Activated CD4-positive, alpha-beta T cell treated with anti-CD3 and anti-CD28 coated beads, Interleukin-2, amount 50 U/mL, for 1 hour (primary cell): ENCODE data around the gene CKAP5.

Experiments used
- DNase-seq: peaks from one replicate; pipeline ENCODE4 v3.0.0-alpha.2; 2020

Gene CKAP5

DNA sequence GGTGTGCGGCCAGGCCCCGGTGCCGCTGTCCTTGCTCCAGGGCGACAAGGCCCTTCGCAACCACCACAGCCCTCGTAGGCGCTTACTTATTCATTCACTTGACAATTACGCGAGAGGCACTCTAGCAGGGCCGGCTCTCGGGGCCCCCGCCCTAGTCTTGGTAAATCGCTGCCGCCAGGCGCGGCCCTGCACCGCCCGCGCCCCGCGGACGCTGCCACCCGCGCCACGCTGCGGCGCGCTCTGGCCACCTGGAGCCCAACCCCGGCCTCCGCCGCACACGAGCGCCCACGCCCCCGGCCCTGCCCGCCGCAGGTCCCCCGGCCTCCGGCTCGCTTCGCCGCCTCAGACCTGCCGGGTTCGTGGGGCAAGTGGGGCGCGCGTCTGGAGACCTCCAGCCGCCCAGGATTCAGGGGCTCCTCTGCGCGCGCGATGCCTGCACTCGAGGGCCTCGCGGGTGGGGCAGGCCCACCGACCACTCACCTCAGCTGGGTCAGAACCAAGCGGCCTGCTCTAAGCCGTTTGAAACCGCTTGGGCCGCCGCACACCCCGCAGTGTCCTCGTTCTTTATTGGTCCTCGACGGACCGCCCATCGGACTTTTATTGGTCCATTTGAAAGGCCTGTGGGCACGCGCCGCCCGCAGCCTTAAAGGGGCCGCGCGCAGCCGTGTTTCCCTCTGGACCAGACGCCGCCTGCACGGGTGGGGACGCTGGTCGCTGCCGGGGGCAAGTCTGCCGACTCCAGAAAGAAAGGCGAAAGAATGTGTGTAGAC, at the start of gene CKAP5:
TSS of gene CKAP5 (minus strand) at position 541 of the 770 bp plus-strand sequence. CDS start 25,049 bp downstream, outside the sequence.
- peak; percentile 82 for DNase-seq

DNA sequence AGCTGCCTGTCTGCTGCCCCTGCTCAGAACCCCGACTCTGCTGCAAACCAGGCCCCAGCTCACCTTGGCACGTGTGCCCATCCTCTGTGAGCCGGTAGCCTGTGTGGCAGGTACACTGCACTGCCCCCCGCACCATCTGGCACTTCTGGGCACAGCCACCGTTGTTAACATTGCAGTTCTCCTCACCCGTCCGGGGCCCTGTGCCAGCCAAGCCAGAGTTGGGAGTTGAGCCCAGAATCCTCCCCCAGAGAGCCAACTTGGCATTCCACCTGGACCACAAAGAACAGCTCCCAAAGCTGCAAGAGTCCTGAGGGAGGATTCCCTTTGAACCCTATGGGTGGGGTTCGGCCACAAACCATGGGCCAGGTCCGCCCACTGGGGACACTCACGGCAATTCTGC, 49.7 kb upstream of the CKAP5 start:
- no peak for DNase-seq

DNA sequence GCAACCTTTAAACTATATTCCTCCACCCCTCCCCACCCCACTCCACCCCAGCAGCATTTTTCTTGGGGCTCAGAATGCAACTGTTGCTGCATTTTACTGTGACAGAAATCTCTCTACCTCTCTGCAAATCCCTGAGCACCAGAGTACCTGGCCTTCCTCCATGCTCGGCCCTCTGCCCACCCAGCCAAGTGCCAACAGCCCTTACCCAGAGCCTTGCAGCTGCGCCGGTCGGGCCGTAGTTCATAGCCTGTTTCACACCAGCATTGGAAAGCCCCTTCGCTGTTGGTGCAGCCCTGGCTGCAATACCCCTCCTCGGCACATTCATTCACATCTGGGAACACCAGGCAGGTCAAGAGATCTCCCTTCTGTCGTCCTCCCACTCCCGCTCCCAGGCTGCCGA, 48.9 kb upstream of the CKAP5 start:
- no peak for DNase-seq

DNA sequence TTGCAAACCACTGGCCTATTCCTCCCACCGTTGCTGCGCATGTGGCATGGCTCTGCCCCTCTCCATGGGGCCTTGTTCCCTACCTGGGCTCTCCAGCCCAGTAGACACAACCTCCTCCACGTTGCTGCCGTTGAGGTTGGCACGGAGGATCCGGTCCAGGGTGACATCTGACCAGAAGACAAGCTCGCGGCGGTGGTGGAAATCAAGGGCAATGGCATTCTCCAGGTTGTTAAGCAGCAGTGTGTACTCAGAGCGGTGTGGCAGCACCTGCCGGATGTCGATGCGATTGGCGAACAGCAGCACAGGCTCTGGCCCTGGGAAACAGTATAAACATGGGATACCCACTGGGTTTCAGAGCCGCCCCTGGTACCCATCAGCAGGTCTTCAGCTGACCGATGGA, 48.4 kb upstream of the CKAP5 start:
- no peak for DNase-seq

DNA sequence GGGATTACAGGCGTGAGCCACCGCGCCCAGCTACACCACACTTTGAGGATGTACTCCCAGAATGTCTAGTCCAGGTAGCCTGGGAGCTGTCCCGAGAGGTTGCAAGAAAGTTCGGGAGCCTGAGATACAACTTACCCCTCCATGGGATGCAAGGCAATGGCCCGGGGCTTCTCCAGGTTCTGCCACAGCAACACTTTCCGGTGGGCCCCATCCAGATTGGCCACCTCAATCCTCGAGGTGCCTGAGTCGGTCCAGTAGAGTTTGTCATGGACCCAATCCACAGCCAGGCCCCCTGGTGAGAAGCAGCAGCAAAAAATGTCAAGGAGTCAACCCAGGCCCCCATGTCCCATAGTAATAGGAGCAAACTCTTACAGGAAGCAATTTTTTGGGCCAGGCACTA, 46.8 kb upstream of the CKAP5 start:
- DNase-seq: no peak

DNA sequence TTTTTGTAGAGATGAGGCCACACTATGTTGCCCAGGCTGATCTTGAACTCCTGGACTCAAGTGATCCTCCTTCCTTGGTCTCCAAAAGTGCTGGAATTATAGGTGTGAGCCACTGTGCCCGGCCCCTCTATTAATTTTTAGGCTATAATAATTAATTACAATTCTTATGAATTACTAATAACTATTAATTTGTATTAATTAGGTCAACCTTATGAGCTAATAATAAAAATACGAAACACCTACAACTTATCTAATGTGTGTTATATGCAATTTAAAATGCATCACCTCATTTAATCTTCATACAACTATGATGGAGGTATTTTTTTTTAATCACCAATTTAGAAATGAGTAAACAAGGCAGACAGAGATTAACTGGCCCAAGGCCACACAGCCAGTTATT, 46.0 kb upstream of the CKAP5 start:
- DNase-seq: no peak

DNA sequence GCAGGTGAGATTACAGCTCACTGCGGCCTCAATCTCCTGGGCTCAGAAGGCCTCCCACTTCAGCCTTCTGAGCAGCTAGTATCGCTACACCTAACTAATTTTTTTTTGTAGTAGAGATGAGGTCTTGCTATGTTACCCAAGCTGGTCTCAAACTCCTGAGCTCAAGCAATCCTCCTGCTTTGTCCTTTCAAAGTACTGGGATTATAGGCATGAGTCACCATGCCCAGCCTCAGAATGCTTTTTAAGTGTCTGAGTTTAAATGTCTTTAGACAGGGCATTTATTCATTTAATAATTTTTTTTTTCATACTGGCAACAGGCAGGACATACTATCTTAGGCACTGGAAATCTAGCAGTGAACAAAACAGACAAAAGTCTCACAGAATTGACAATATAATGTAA, 44.6 kb upstream of the CKAP5 start:
- no peak for DNase-seq

DNA sequence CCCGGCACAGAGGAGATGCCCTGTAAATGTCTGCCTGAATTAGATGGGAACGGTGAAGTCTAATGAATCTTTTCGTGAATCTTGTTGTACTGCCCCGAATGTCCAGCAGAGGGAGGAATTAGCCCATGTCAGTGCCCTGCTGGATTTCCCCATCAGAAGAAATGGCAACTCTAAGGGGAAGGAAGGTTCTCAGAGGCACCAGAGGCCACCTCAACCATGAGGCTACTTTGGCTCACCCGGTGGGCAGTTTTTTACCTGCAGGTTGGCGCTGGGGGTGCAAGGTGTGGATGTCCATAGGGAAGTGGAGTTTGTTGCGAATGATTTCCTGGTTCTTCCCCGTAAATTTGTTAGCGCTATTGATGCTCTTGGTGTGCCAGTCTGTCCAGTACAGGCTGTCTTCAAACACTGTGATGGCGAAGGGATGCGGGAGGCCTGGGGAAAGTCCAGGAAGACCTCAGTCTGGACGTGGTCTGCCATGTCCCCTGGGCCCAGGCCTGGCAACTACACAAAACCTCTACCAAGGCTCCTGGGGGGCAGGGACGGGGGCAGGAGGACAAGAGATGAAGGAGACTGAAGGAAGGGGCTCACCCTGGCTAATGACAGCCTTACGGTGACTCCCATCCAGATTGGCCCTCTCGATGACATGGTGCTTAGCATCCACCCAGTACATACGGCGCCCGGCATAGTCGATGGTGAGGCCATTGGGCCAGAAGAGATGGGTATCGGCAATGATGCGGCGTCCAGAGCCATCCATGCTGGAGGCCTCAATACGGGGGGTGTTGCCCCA, 43.8 kb upstream of the CKAP5 start:
- DNase-seq: peak; percentile 74

DNA sequence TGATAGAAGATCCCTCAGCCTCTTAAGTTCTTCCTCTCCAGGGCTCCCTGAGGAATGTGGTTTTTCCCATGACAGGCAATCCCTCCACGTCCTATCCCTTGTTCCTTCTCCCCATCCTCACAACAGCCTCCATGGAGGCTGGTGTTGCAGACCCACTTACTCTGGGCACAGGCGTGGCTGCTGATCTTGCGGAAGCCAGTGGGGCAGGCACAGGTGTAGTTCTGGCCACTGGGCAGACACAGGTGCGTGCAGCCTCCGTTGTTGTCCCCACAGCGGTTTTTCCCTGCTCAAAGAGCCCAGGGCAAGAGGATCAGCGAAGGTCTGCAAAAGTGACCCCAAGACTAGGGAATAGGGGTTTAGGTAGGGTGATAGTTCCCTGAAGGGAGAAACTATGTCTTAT, 43.2 kb upstream of the CKAP5 start:
- DNase-seq: no peak

DNA sequence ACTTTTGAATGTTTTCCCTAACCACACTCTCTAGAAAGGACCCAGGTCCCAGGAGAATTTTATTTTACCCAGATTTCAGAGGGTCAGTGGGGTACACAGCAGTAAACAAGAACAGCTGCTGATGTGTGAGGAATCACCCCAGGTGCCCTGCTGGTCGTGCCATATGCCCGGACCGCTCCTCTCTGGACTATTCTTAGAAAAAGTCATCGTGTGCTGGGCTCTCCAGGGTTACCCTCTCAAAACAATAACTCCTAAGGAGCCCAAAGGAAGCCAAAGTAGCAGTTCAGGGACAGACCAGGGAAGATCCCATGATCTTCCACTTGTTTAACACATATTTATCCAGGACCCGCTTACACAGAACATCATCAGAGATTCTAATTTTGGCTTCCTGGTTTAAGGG, 42.6 kb upstream of the CKAP5 start:
- DNase-seq: no peak

DNA sequence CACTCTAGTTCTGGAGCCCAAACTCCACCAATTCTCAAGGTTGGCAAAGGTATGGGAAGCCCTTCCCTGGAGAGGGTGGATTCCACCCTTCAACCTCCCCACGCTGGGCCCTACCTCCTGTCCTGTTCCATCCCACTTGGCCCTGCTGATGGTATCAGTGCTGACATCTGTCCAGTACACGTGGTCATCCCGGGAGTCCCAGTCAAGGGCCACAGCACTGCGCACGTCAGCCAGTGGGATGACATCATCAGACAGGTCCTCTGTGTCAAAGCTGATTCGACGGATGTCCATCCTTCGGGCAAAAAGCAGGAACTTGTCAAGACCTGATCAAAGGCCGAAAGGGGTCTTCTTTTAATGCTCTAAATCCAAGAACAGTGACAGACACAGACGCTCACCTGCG, 40.1 kb upstream of the CKAP5 start:
- no peak for DNase-seq

DNA sequence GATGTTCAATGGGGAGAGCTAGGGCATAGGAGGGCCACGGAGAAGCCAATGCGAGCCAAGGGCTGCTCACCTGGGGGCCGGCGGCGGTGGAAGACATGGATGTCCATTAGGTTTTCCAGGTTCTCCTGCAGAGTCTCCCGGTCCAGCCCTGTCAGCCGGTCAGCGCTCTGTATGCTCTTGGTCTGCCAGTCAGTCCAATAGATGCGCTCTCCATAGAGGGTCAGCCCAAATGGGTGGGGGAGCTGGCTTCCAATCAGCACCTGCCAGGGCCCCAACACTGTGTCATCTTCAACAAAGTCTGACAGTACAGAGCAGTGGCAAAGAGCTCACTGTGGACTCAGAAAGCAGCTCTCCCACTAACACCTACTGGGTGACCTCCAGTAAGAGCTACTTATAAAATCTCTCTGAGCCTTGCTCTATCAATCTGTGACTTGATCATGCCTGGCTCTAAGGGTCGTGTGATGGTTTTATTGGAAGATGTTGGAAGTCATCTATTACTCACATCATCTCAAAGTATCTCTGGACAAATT, 33.0 kb upstream of the CKAP5 start:
- no peak for DNase-seq

DNA sequence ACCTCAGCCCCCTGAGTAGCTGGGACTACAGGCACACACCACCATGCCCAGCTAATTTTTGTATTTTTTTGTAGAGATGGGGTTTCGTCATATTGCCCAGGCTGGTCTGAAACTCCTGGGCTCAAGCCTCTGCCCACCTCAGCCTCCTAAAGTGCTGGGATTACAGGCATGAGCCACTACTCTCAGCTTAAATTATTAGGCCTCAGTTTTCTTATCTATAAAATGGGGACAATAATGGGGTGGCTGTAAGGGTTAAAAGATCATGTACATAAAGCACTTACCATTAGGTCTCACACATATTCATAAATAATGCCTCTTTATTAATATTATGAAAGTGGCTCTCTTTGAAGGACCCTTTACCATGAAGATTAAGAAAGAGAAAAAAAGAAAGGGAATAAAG, 31.5 kb upstream of the CKAP5 start:
- DNase-seq: no peak

DNA sequence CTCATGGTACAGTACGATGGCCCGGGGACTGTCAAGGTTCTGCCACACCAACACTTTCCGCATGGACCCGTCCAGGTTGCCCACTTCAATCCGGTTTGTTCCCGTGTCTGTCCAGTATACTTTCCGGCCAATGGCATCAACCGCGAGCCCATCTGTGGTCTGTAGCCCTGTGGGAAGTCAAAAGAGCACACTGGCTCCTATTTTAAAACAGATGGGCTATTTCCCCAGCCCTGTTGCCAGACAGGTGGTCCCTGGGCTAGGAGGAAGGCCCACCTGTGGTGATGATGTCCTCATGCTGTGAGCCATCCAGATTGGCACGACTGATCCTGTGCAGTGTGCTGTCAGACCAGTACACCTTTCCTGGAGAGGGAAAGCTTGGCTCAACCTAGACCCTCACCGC, 30.4 kb upstream of the CKAP5 start:
- no peak for DNase-seq

DNA sequence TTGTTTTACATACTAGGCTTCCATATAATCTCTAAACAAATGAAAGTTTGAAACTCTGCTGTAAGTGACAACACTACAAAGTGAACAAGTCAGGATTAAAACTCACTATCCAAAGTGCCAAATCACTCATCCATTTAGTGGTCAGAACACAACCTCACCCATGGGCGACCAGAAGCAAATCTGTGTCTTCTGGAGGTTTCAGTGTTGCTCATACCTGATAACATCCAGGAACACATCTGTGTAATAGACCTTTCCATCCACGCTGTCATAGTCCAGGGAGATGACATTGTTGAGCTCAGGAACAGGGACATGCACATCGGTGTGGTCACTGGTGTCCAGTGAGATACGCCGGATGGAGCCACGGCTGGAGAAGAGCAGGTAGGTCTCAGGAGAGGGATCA, 28.5 kb upstream of the CKAP5 start:
- no peak for DNase-seq

DNA sequence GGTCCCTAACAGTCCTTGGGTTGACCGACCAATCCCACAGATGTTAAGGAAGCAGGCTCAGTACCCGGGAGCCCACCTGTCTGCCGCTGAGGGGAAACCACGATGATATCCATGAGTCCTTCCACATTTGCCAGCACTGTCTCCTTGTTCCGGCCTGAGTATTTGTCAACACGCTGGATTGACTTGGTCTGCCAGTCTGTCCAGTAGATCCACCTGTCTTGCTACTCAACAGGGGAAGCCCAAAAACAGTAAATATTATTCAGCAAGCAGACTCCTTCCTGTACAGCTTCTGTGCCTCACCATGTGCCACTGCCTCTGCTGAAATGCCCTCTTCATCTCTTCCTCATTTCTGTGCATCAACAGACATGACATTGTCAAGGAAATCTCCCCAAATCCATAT, 22.8 kb upstream of the CKAP5 start:
- no peak for DNase-seq

DNA sequence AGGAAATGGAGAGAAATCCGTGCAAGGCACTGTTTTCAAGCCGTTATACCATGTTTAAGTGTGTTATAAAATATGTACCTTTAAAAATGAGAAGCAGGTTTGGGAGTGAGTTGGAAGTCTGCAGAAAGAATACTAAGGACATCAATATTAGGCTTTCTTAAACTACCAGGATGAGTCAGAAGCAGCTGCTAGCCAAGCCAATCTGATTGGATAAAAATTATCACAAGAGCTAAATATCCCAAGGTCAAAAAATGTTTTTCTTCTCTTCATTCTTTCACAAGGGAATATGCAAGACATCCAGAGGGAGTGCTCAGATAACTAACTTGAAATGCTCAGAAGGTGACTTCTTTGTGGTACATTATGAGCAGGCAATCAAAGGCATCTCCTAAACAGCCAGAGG, 19.3 kb upstream of the CKAP5 start:
- DNase-seq: no peak

DNA sequence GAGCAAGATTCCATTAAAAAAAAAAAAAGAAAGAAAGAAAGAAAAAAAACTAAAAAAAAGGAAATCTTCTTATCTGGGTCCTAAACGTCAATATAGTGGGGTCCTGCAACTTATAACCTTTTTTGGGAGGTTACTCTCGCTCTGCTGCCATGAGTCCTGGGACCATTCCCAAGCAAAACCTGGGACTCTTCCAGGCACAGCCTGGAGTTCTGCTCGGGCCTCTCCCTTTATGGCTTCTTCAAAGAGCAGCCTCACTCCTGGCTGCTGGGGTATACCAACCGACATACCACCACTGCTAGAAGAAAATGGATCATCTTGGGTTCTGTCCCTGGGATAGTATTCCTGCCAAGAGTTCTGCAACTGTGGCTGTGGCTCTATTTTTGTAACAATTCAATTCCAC, 14.1 kb upstream of the CKAP5 start:
- DNase-seq: no peak

DNA sequence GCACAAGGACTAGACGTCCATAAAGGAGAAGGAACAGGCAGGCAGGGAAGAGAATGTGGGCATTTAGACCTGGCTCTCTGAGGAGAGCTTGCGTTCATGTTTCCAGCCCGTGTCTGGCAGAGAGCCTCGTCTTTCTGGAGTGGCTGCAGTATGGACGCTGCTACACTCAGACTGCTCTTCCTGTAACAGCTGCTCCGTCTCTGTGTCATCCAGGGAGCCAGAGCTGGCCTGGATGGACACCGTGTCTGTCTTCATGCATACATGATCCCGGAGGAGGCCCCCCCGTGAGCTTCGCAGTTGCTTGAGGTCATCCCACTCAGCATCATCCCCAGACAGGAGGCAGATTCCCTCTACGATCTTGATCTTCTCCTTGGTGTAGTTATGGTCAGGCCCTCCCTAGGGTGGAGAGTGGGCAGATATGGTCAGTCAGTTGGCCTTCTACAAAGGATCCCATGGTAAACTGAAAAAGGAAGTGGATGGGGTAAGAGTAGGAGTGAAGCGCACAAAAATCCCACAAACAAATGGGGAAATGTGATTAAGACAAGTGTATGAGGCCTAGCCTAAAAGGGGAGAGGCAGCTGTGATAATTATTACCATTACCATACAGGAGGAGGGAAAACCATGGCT, 13.0 kb upstream of the CKAP5 start:
- no peak for DNase-seq

DNA sequence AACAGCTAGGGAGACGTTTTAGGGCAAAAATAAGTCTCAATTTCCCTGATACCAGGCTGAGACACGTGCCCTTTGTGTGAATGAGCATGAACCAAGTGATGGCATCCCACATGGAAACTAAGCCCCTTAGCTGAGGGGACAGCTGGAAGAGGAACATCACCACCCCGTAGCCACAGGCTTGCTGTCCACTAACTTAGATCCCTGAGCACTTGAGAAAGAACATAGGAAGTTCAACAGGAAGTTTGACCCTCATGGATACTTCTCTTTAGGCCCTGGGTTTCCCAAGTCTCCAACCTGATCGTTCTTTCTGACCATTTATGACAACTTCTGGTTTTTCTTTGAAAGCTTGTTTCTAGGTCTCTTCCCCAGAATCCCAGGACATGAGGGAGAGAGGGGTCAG, 11.6 kb upstream of the CKAP5 start:
- no peak for DNase-seq

DNA sequence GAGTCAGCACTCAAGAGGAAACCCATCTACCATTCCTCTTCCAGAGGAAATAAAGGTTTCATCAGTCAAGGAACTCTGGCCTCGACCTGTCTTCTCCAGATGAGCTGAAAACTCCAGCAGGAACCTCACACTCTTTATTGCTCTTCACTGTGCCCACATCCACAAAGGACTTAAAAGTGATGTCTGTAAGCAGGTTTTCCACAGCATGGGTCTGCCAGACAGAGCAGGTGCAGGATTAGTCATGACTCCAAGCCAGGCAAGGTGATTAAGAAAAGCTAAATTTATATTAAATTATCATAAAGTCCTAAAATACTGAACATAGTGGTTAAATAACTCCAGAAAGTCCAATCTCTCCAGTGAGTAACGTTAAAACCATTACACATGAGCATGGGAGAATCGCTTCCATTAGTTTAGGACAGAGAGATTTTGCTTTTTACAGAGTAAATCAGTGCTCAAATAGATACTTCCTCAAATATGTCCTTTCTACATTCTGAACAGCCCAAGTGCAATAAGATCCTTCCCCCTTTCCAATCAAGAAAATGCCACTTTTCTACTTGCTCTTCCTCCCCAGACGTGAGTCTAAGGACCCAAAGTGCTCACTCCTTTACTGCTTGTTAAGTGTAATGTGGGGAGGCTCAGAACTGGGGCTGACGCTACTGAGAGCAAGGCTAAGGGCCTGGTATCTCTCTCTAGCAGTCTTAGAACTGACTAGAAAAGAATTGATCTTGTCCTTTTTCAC, 10.7 kb upstream of the CKAP5 start:
- DNase-seq: no peak

DNA sequence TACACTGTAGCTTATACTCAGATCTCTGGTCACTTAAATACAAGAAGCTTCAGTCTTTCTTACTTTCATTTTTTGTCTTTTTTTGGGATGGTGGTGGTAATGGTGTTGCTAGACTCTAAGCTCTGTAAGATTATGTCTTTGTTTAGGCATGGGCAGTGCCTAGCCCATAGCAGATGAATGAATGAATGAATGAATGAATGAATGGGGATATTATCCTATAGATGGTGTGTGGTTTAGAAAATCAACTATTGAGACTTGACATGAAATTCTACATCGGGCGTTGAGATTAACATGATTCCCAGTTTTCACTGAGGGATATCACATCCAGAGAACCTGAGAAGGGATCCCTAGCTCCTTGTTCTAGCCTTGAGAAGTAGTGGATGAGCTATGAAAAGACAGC, 9.8 kb upstream of the CKAP5 start:
- no peak for DNase-seq

DNA sequence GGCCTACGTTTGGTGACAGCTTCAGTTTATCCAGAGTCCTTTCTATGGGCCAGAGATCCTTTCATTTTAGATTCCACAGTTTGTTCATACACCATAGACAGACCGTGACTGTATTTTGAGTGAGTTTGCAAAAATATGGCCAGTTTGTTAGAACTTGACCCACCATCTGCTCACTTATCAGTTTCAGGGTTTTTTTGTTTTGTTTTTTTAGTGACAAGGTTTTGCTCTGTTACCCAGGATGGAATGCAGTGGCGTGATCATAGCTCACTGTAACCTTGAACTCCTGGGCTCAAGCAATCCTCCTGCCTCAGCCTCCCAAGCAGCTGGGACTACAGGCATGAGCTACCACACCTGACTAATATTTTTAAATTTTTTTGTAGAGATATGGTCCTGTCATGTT, 9.1 kb upstream of the CKAP5 start:
- no peak for DNase-seq
